ENCODE results near the gene SHE.

DNA sequence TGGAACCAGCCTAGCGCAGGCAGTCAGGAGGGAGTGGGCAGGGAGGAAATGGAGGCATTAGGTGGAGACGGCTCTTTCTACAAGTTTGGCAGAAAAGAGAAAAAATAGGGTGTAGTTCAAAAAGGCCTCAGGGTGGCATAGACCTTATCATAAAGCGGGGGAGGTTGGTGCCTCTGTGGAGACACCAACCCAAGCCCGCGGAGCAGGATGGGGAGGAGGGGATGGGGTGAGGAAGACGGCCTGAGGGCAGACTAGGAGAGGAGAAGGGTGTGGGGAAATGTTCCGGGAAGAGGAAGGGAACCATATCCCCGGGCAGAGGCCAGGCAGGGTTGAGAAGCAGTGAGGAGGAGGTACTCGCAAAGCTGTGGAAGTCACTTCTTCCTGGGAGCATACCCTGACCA is 17.4 kb upstream of the SHE start:
- TF ChIP-seq, protein P1, sequence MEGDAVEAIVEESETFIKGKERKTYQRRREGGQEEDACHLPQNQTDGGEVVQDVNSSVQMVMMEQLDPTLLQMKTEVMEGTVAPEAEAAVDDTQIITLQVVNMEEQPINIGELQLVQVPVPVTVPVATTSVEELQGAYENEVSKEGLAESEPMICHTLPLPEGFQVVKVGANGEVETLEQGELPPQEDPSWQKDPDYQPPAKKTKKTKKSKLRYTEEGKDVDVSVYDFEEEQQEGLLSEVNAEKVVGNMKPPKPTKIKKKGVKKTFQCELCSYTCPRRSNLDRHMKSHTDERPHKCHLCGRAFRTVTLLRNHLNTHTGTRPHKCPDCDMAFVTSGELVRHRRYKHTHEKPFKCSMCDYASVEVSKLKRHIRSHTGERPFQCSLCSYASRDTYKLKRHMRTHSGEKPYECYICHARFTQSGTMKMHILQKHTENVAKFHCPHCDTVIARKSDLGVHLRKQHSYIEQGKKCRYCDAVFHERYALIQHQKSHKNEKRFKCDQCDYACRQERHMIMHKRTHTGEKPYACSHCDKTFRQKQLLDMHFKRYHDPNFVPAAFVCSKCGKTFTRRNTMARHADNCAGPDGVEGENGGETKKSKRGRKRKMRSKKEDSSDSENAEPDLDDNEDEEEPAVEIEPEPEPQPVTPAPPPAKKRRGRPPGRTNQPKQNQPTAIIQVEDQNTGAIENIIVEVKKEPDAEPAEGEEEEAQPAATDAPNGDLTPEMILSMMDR (IDR thresholded peaks at IDR 0.05): no peak
- no peak for TF ChIP-seq POLR2A (IDR thresholded peaks at IDR 0.05)

Data from right lobe of liver (tissue), 4 donors.